NK-92 treated with Interleukin-12 subunit alpha and Interleukin-12 subunit beta, amount 100 ng/mL, for 24 hours (cell line): ENCODE data around the gene TERB1.

Experiments
- DNase-seq: peaks from one replicate; lab custom pipeline; 2025; lab: John Stamatoyannopoulos, UW

TERB1 gene

DNA sequence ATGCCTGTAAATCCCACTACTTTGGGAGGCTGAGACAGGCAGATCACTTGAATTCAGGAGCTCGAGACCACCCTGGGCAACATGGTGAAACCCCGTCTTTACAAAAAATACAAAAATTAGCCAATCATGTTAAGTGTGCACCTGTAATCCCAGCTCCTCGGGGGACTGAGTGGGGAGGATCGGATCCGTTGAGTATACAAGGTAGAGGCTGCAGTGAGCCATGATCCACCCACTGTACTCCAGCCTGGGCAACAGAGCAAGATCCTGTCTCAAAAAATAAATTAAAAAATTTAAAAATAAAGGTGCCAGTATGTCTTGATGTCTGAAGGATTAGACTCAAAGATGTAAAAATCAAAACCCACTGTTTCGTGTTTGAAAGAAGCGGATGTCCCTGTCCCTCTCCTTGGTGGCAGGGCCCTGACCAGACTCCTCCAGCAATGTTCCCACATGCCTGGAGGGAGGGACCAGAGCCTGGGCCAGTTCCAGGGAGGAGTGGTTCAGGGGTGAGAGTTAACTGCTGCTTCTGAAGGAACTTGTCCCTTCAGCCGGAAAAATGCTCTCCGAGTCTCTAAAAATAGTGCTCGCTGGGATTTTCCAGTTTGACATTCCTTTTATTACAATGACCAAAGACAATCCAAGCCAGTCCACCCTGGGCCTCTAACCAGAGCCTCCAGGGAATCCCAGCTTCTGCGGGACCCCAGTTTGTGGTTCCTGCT, 95.4 kb downstream of the TERB1 start:
- DNase-seq, result no peak
